ENCODE results near the gene ARHGAP27.

GRCh38 chr17:45364531-45365390, 67.9 kb downstream of the ARHGAP27 start:
- no peak for TF ChIP-seq TAF1 (IDR thresholded peaks at IDR 0.05; ENCODE audit: low read depth, low read length)
- TF ChIP-seq POLR2A (IDR thresholded peaks at IDR 0.05; ENCODE audit: low read depth, low read length): no peak
- no peak for TF ChIP-seq POLR2AphosphoS5 (IDR thresholded peaks at IDR 0.05; ENCODE audit: low read depth, low read length)

Data from GM12891 (cell line).